Smooth muscle cell of the brain vasculature (primary cell): Measurements from ENCODE around the gene GRIN2A.

ENCODE experiments used
- DNase-seq: peaks from one replicate; pipeline ENCODE4 v3.0.0-alpha.2; 2012; ENCODE audit warnings: low read depth, low spot score

GRIN2A gene

GRCh38 chr16:9821331-9821730 lies 360.9 kb downstream of the GRIN2A start:
- DNase-seq = no peak

- DNase-seq = no peak
Observed at GRCh38 chr16:9820476-9821246, 361.6 kb downstream of the GRIN2A start.

- no peak for DNase-seq
Observed at GRCh38 chr16:9818702-9819101, 363.5 kb downstream of the GRIN2A start.

GRCh38 chr16:9817586-9817985 lies 364.6 kb downstream of the GRIN2A start:
- no peak for DNase-seq

GRCh38 chr16:9816644-9817043 lies 365.6 kb downstream of the GRIN2A start:
- no peak for DNase-seq

- no peak for DNase-seq
Observed at GRCh38 chr16:9813665-9814064, 368.6 kb downstream of the GRIN2A start.

- DNase-seq = no peak
Observed at GRCh38 chr16:9808210-9808609, 374.0 kb downstream of the GRIN2A start.

GRCh38 chr16:9807302-9807701 lies 374.9 kb downstream of the GRIN2A start:
- no peak for DNase-seq

GRCh38 chr16:9805109-9805508 lies 377.1 kb downstream of the GRIN2A start:
- DNase-seq = no peak

- DNase-seq = no peak
Observed at GRCh38 chr16:9802160-9802559, 380.1 kb downstream of the GRIN2A start.

GRCh38 chr16:9801651-9802050 lies 380.6 kb downstream of the GRIN2A start:
- no peak for DNase-seq

GRCh38 chr16:9800186-9800738 lies 382.0 kb downstream of the GRIN2A start:
- no peak for DNase-seq

GRCh38 chr16:9798952-9799580 lies 383.2 kb downstream of the GRIN2A start:
- DNase-seq = no peak

- DNase-seq = no peak
Observed at GRCh38 chr16:9798474-9798873, 383.8 kb downstream of the GRIN2A start.

GRCh38 chr16:9797306-9797705 lies 384.9 kb downstream of the GRIN2A start:
- no peak for DNase-seq

- no peak for DNase-seq
Observed at GRCh38 chr16:9793623-9794022, 388.6 kb downstream of the GRIN2A start.

- DNase-seq = no peak
Observed at GRCh38 chr16:9791556-9791955, 390.7 kb downstream of the GRIN2A start.

GRCh38 chr16:9790199-9790598 lies 392.0 kb downstream of the GRIN2A start:
- DNase-seq = no peak

GRCh38 chr16:9787717-9788116 lies 394.5 kb downstream of the GRIN2A start:
- DNase-seq = no peak

GRCh38 chr16:9780831-9781230 lies 401.4 kb downstream of the GRIN2A start:
- DNase-seq = no peak

- DNase-seq = no peak
Observed at GRCh38 chr16:9778849-9779248, 403.4 kb downstream of the GRIN2A start.

- DNase-seq = no peak
Observed at GRCh38 chr16:9775998-9776397, 406.2 kb downstream of the GRIN2A start.

- DNase-seq = no peak
Observed at GRCh38 chr16:9773289-9773688, 408.9 kb downstream of the GRIN2A start.
